ENCODE results near the gene RELB. TPM values are rescaled to one million over a fixed set of nuclear protein-coding genes. Genes with fewer than 3 reads are reported as not detected.

RELB gene
- total RNA-seq, 4 donors from 2014 or later = 4.0 to 9.2 (median 6.0) TPM

DNA sequence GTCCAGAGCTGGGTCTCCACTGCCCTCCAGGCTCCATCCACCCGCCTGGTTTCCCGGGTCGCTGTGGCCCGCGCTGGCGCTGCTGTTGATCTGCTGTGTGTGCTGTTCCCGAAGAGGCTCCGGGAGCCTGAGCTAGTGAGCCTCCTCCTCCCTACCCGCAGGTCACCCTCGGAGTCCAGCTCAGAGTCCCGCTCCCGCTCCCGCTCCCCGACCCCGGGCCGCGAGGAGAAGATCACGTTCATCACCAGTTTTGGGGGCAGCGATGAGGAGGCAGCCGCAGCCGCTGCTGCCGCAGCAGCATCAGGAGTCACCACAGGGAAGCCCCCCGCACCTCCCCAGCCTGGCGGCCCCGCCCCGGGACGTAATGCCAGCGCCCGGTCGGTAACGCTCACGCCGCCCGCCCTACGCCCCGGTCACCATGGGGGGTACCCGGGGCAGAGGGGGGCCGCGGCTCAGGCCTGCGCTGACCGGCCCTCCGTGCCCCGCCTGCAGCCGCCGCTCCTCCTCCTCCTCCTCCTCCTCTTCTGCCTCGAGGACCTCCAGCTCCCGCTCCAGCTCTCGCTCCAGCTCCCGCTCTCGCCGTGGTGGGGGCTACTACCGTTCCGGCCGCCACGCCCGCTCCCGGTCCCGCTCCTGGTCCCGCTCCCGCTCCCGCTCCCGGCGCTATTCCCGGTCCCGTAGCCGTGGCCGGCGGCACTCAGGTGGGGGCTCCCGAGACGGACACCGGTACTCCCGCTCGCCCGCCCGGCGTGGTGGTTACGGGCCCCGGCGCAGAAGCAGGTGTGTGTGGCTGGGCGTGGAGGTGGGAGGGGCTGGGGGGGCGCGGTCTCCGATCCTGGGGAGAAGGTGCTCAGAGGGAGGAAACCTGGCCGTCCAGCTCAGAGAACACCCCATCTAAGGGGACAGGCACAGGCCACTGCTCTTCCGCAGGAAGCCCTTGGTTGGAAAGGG, 62.9 kb downstream of the RELB start:
- H3K27ac ChIP-seq = no peak overlapping the region
- H3K4me1 ChIP-seq = peaks cover 0 to 4% (median 0%) of the 10 kb centered on the region in 3 donors
- TF ChIP-seq EP300 (IDR thresholded peaks at IDR 0.05) (no peak), POLR2A (IDR thresholded peaks at IDR 0.05) (no peak), POLR2AphosphoS5 (IDR thresholded peaks at IDR 0.05) (no peak)
- H3K9me3 ChIP-seq = no peaks in the 10 kb centered on the region
- no peak for ATAC-seq
- H3K4me3 ChIP-seq = no peak overlapping the region
- 94 to 100% methylated on average over 1 to 26 of the region's 85 CpGs for WGBS, 2 donors (ENCODE audit: low coverage in 1 of 2)
- no peaks in the 10 kb centered on the region for H3K27me3 ChIP-seq
- peaks cover 0 to 99% of the 10 kb centered on the region in 2 donors for H3K36me3 ChIP-seq

GRCh38 chr19:45066921-45067661, 65.8 kb downstream of the RELB start:
- Histone ChIP-seq H3K27me3 (no peaks in the 10 kb centered on the region), H3K27ac (no peak overlapping the region), H3K4me3 (no peak overlapping the region), H3K36me3 (peaks cover 0 to 99% of the 10 kb centered on the region in 2 donors), H3K9me3 (no peaks in the 10 kb centered on the region), H3K4me1 (no peaks in the 10 kb centered on the region)
- TF ChIP-seq EP300 (IDR thresholded peaks at IDR 0.05) = no peak
- TF ChIP-seq POLR2A (IDR thresholded peaks at IDR 0.05) = no peak
- TF ChIP-seq CTCF (IDR thresholded peaks at IDR 0.05) = no peak
- no peak for TF ChIP-seq POLR2AphosphoS5 (IDR thresholded peaks at IDR 0.05)
- 80% methylated on average over 8 of the region's 38 CpGs; no CpG with 5 or more reads in 1 of the 2 donors for WGBS, 2 donors (ENCODE audit: low coverage in 1 of 2)
- ATAC-seq = no peak

DNA sequence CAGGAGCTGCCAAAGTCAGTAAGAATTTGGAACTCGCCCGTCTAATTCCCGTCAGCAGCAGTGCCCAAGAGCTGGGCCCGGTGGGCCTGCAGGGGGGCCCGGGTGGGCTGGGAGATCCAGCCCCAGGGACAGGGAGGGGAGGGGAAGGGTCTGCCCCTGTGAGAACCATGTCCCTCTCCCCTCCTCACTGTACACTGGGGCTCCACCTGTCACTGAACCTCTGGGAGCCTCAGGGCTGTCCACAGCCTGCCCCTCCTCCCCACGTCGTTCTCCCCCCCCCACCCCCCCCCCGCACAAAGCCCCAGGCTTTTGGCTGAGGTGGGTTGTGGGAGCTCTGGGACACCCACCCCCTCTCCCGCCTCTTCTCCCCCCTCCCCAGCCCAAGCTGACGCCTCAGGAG, 66.8 kb downstream of the RELB start:
- H3K9me3 ChIP-seq = no peaks in the 10 kb centered on the region
- H3K4me3 ChIP-seq = no peak overlapping the region
- no peaks in the 10 kb centered on the region for H3K4me1 ChIP-seq
- TF ChIP-seq POLR2A (IDR thresholded peaks at IDR 0.05) (no peak), EP300 (IDR thresholded peaks at IDR 0.05) (no peak), CTCF (IDR thresholded peaks at IDR 0.05) (no peak), POLR2AphosphoS5 (IDR thresholded peaks at IDR 0.05) (no peak)
- H3K27ac ChIP-seq = no peak overlapping the region
- no peaks in the 10 kb centered on the region for H3K27me3 ChIP-seq
- WGBS, 2 donors (ENCODE audit: low coverage in 1 of 2) = no CpG with 5 or more reads among the region's 10 CpGs
- ATAC-seq = no peak
- H3K36me3 ChIP-seq = peaks cover 0 to 92% of the 10 kb centered on the region in 2 donors

- H3K4me3 ChIP-seq = no peak overlapping the region
- H3K9me3 ChIP-seq = no peaks in the 10 kb centered on the region
- H3K27ac ChIP-seq = no peak overlapping the region
- 40 to 86% methylated on average over 1 to 7 of the region's 13 CpGs for WGBS, 2 donors (ENCODE audit: low coverage in 1 of 2)
- H3K27me3 ChIP-seq = no peaks in the 10 kb centered on the region
- no peaks in the 10 kb centered on the region for H3K4me1 ChIP-seq
- peaks cover 0 to 83% of the 10 kb centered on the region in 2 donors for H3K36me3 ChIP-seq
- no peak for TF ChIP-seq CTCF (IDR thresholded peaks at IDR 0.05)
- no peak for TF ChIP-seq POLR2AphosphoS5 (IDR thresholded peaks at IDR 0.05)
- no peak for TF ChIP-seq POLR2A (IDR thresholded peaks at IDR 0.05)
- no peak for ATAC-seq
Measured at GRCh38 chr19:45069056-45069455, 67.8 kb downstream of the RELB start.

GRCh38 chr19:45070214-45070613, 69.0 kb downstream of the RELB start:
- no peak overlapping the region for H3K27ac ChIP-seq
- whole genome bisulfite sequencing, 2 donors (ENCODE audit: low coverage in 1 of 2) = 78% methylated on average over 4 of the region's 6 CpGs; no CpG with 5 or more reads in 1 of the 2 donors

More at GRCh38 chr19:45070214-45070613, 69.0 kb downstream of the RELB start:
- H3K4me1 ChIP-seq = peaks cover 0 to 7% (median 0%) of the 10 kb centered on the region in 3 donors
- no peaks in the 10 kb centered on the region for H3K27me3 ChIP-seq
- no peak for TF ChIP-seq CTCF (IDR thresholded peaks at IDR 0.05)
- no peak for TF ChIP-seq EP300 (IDR thresholded peaks at IDR 0.05)
- TF ChIP-seq POLR2A (IDR thresholded peaks at IDR 0.05) = no peak
- TF ChIP-seq POLR2AphosphoS5 (IDR thresholded peaks at IDR 0.05) = no peak
- H3K4me3 ChIP-seq = no peak overlapping the region
- peaks cover 0 to 71% of the 10 kb centered on the region in 2 donors for H3K36me3 ChIP-seq
- no peaks in the 10 kb centered on the region for H3K9me3 ChIP-seq
- no peak for ATAC-seq

Data from gastroesophageal sphincter (tissue), 4 donors.